Retinal pigment epithelial cell (primary cell): ENCODE measurements around the gene FOXI1.

Source experiments
- DNase-seq: peaks from one replicate; pipeline ENCODE4 v3.0.0-alpha.2; 2010; ENCODE audit warnings: low read depth
- H3K4me3 ChIP-seq: 2 replicates; pipeline ENCODE4 v1.5.1; 2011; ENCODE audit warnings: mild to moderate bottlenecking, low read length, control low read depth, moderate library complexity
- TF ChIP-seq, protein P1 (sequence below): conservative IDR thresholded peaks from 2 replicates; pipeline ENCODE4 v1.5.1; 2011; ENCODE audit warnings: low read depth, low read length, control low read depth, inconsistent platforms

Gene FOXI1

DNA sequence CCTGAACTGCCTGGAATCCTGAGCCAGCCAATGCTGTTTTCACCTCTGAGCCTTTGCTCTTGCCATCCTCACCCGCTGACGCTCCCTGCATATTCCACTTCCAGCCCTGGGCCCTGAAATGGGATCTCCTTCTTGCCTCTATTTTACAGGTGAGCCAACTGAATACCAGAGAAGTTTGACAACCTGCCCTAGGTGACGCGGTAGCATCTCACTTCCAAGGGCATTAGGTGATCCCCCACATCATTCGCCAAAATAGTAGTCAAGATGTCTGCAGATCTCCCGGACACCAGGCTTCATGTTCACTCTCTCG, 43.5 kb downstream of the FOXI1 start:
- DNase-seq = no peak
- TF ChIP-seq, protein P1, sequence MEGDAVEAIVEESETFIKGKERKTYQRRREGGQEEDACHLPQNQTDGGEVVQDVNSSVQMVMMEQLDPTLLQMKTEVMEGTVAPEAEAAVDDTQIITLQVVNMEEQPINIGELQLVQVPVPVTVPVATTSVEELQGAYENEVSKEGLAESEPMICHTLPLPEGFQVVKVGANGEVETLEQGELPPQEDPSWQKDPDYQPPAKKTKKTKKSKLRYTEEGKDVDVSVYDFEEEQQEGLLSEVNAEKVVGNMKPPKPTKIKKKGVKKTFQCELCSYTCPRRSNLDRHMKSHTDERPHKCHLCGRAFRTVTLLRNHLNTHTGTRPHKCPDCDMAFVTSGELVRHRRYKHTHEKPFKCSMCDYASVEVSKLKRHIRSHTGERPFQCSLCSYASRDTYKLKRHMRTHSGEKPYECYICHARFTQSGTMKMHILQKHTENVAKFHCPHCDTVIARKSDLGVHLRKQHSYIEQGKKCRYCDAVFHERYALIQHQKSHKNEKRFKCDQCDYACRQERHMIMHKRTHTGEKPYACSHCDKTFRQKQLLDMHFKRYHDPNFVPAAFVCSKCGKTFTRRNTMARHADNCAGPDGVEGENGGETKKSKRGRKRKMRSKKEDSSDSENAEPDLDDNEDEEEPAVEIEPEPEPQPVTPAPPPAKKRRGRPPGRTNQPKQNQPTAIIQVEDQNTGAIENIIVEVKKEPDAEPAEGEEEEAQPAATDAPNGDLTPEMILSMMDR = no peak
- no peak overlapping the region for H3K4me3 ChIP-seq

DNA sequence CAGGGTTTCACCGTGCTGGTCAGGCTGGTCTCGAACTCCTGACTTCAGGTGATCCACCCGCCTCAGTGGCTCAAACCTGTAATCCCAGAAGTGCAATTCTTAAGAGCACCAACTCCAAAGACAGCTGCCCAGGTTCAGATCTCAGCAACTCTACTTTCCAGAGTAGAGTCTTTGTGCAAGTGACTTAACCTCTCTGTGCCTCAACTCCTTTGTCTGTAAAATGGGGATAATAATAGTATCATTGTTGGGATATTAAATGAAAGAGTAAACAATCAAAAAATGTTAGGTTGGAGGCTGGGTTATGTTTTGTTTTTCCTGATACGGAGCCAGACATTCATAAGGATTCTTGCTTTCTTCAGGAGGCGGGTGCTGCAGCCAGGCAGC, 45.0 kb downstream of the FOXI1 start:
- no peak overlapping the region for H3K4me3 ChIP-seq
- TF ChIP-seq, protein P1 = no peak
- no peak for DNase-seq

DNA sequence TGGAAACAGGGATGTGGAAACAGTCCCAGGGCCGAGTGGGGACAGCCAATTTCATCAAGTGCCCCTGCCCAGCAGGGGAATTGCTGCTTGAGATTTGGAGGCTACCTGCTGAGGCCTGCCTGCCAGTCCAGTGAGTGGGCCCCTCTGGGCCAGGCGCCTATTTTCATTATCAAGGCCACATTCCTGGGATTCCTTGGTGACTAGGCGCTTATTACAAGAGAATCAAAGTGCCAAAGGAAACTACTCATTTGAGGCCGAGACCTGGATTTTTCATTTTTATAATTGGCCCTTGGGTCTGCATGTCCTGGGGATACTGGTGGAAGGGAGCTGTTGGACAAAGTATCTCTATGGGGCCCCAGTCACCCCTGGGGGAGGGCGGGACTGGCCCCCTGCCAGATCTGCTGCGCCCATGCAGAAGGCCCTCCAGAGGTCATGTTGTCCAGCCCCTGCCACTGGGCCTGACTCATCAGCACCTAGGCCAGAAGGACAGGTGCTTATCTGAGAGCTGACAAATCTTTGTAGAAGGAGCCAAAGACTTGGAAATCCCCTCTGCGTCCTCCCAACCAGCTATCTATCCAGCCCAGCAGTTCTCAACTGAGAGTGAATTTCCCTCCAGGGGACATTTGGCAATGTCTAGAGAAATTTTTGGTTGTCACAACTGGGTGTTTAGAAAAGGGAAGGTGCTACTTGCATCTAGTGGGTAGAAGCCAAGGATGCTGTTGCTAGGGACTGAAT, 45.6 kb downstream of the FOXI1 start:
- no peak overlapping the region for H3K4me3 ChIP-seq
- TF ChIP-seq, protein P1 = no peak
- peak; percentile 90 for DNase-seq

DNA sequence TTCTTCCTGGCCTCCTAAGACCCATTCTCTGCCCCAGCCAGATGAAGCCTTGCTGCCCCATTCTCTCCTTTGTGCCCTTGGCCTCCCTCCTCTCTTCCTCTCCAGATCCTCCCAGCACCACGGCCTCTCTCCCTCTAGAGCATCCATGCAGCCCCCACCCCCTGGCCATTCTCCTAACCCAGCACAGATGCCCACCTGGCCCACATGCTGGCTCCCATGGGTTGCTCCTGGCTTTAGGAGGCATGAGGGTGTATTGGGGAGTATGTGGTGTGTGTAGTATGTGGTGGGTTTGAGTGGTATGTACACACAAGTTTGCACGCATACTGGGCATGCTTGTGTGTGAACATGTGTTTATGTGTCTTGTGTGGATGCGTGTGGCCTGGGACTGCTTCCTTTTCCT, 47.1 kb downstream of the FOXI1 start:
- TF ChIP-seq, protein P1 = no peak
- H3K4me3 ChIP-seq = no peak overlapping the region
- no peak for DNase-seq

DNA sequence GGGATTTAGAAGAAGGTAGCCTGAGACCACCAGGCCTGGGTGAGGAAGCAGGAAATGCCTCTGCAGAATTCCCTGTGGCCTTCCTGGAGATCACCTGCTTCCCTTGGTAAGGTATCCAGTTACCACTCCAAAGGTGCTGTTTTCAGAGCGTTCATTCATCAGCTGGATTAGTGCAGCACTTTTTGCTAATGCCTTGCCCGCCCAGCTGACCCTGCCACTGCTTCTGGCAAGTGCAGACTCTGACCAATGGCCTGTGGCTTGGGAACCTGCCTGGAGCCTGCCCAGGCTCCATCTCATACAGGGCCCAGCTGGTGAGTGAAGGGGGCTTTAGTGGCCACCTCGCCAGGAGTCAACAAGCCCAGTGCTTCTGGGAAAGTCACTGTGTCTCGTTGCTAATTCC, 48.6 kb downstream of the FOXI1 start:
- no peak for DNase-seq
- TF ChIP-seq, protein P1 = no peak
- no peak overlapping the region for H3K4me3 ChIP-seq

DNA sequence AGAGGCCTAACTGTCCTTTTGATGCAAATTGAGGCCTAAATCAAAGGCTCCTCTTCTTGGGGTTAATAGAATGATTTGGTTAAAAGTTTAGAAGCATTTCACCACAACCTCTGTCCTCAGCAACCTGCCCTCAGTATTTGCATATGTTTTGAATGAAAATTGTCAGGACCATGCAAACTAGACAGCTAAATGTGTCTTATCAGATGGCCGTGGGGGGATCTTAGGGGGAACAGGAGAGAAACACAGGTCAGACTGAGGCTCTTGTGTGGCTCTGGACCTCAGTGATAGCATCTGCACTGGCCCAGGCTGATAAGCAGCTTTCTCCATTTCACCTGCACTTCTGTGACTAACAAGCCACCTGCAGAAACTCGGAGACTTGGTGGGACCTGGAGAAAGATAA, 49.0 kb downstream of the FOXI1 start:
- DNase-seq = no peak
- TF ChIP-seq, protein P1 = no peak

DNA sequence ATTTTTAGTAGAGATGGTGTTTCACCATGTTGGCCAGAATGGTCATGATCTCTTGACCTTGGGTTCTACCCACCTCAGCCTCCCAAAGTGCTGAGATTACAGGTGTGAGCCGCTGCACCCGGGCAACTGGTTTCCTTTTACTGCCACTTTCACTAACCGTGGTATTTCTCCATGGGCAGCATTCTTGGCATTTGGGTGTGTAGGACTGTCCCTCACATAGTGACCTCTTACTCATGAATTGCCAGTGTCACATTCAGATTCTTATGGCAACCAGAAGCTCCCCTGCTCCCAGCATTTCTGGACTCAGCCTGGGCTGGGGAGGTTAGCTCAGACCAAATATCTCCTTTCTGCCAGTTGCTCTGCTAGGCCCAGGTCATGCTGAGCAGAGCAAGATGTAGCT, 50.1 kb downstream of the FOXI1 start:
- no peak for DNase-seq
- no peak overlapping the region for H3K4me3 ChIP-seq
- TF ChIP-seq, protein P1 = no peak

More for the DNA sequence above, 49.0 kb downstream of the FOXI1 start:
- no peak overlapping the region for H3K4me3 ChIP-seq
